GM18907 (cell line): Measurements from ENCODE around the gene OR51M1.
"Not testable (repeated sequence)": the region's sequence is repeated elsewhere in the genome, so short reads cannot be mapped to it uniquely, and the experiment has no call there.

Experiments
- ATAC-seq: cut with Tn5 transposase; IDR thresholded peaks from one replicate; pipeline ENCODE4 v1.9.1; 2021; ENCODE audit warnings: mild to moderate bottlenecking, moderate library complexity; ENCODE audit not compliant: unreplicated experiment

OR51M1 gene

GRCh38 chr11:5383576-5383975 lies at the start of gene OR51M1:
Gene OR51M1, plus strand, starts transcription at chr11:5383812. Its CDS starts 5,587 bp downstream, at chr11:5389399.
- ATAC-seq: no peak

GRCh38 chr11:5335170-5335569 lies 48.4 kb upstream of the OR51M1 start:
- ATAC-seq: no peak

GRCh38 chr11:5336331-5336730 lies 47.3 kb upstream of the OR51M1 start:
- ATAC-seq: no peak

GRCh38 chr11:5337253-5337652 lies 46.4 kb upstream of the OR51M1 start:
- ATAC-seq: not testable (repeated sequence)

GRCh38 chr11:5339771-5340322 lies 43.8 kb upstream of the OR51M1 start:
- ATAC-seq: peak; percentile 84

- ATAC-seq: no peak
These were observed 39.9 kb upstream of the OR51M1 start, which contains the start of gene OR51B5 for GRCh38 chr11:5343474-5344335. Gene OR51B5, minus strand, starts transcription at chr11:5343524. Its CDS starts 0 bp downstream, at chr11:5343524.

- no peak for ATAC-seq
These were observed 37.8 kb upstream of the OR51M1 start for GRCh38 chr11:5345831-5346230.

GRCh38 chr11:5348551-5349194 lies 34.9 kb upstream of the OR51M1 start:
- no peak for ATAC-seq

GRCh38 chr11:5349550-5349949 lies 34.1 kb upstream of the OR51M1 start:
- no peak for ATAC-seq

- ATAC-seq: no peak
These were observed 32.4 kb upstream of the OR51M1 start, which contains the start of gene OR51B6 for GRCh38 chr11:5351208-5351607. Gene OR51B6, plus strand, starts transcription at chr11:5351508. Its CDS starts 0 bp downstream, at chr11:5351508.

GRCh38 chr11:5356031-5356430 lies 27.6 kb upstream of the OR51M1 start:
- not testable (repeated sequence) for ATAC-seq

- no peak for ATAC-seq
These were observed 21.5 kb upstream of the OR51M1 start for GRCh38 chr11:5362017-5362625.

- ATAC-seq: no peak
These were observed 19.9 kb upstream of the OR51M1 start for GRCh38 chr11:5363679-5364078.

GRCh38 chr11:5364214-5364613 lies 19.4 kb upstream of the OR51M1 start:
- ATAC-seq: no peak

GRCh38 chr11:5366365-5366764 lies 17.2 kb upstream of the OR51M1 start:
- ATAC-seq: not testable (repeated sequence)

GRCh38 chr11:5366856-5367255 lies 16.8 kb upstream of the OR51M1 start:
- ATAC-seq: no peak

- ATAC-seq: no peak
These were observed 16.1 kb upstream of the OR51M1 start for GRCh38 chr11:5367448-5368074.

- ATAC-seq: peak; percentile 60
These were observed 15.0 kb upstream of the OR51M1 start for GRCh38 chr11:5368502-5369043.

- peak; percentile 77 for ATAC-seq
These were observed 13.8 kb upstream of the OR51M1 start for GRCh38 chr11:5369789-5370188.

- peak; percentile 90 for ATAC-seq
These were observed 2.8 kb upstream of the OR51M1 start for GRCh38 chr11:5380740-5381342.
